OCI-LY7 (cell line): ENCODE data around the gene ATAD3A. TPM values are rescaled to one million over a fixed set of nuclear protein-coding genes. Genes with fewer than 3 reads are reported as not detected.

Source experiments
- BruUV-seq: library from RNA; stranded (reverse); fragments of 400-500 nt; replicated peaks from 2 replicates; lab custom pipeline; 2021; lab: Mats Ljungman, UMichigan
- CTCF ChIA-PET: fragments of 300-600 bp; sonication (Branson Sonifier 250); formaldehyde crosslinking; loops from one replicate; lab custom pipeline; 2022; ENCODE audit warnings: antibody characterized with exemption; ENCODE audit not compliant: unreplicated experiment; lab: Charles Lee
- POLR2A ChIA-PET: fragments of 300-600 bp; sonication (Branson Sonifier 250); formaldehyde crosslinking; loops from one replicate; lab custom pipeline; 2022; ENCODE audit warnings: antibody characterized with exemption; lab: Charles Lee
- DNase-seq: peaks from one replicate; pipeline ENCODE4 v3.0.0-alpha.2; 2015; ENCODE audit warnings: low spot score
- H2AFZ ChIP-seq: fragments of 200-600 bp; sonication (generic), shearing (Covaris generic); 2 replicates; pipeline ENCODE4 v1.6.1; 2014; ENCODE audit warnings: mild to moderate bottlenecking, antibody characterized with exemption, low read length, moderate library complexity
- H3K27ac ChIP-seq: fragments of 200-600 bp; sonication (generic); 2 replicates; pipeline ENCODE4 v1.5.1; 2014; ENCODE audit warnings: mixed run types, low read depth, mild to moderate bottlenecking, moderate library complexity, low read length, inconsistent platforms; ENCODE audit not compliant: poor library complexity, severe bottlenecking
- H3K36me3 ChIP-seq: fragments of 200-600 bp; sonication (generic); 2 replicates; pipeline ENCODE4 v1.6.1; 2014; ENCODE audit warnings: mild to moderate bottlenecking, antibody characterized with exemption, low read length, moderate library complexity, mixed read lengths; ENCODE audit not compliant: insufficient read depth
- H3K4me1 ChIP-seq: fragments of 200-600 bp; sonication (generic); 2 replicates; pipeline ENCODE4 v1.5.1; 2014; ENCODE audit warnings: mild to moderate bottlenecking, low read length; ENCODE audit not compliant: insufficient read depth, poor library complexity, severe bottlenecking
- H3K4me2 ChIP-seq: fragments of 200-600 bp; sonication (generic); 2 replicates; pipeline ENCODE4 v1.6.1; 2014; ENCODE audit warnings: mild to moderate bottlenecking, low read length
- H3K4me3 ChIP-seq: fragments of 200-600 bp; sonication (generic); 2 replicates; pipeline ENCODE4 v1.5.1; 2014; ENCODE audit warnings: mild to moderate bottlenecking, low read depth, low read length; ENCODE audit not compliant: poor library complexity, severe bottlenecking
- H3K79me2 ChIP-seq: fragments of 200-600 bp; sonication (generic); 2 replicates; pipeline ENCODE4 v1.6.1; 2016; ENCODE audit warnings: low read depth, mild to moderate bottlenecking, low read length, moderate library complexity, mixed read lengths; ENCODE audit not compliant: insufficient read depth
- H3K9me2 ChIP-seq: fragments of 200-600 bp; sonication (generic); 2 replicates; pipeline ENCODE4 v1.6.1; 2016; ENCODE audit warnings: mild to moderate bottlenecking, low read length, mixed read lengths; ENCODE audit not compliant: insufficient read depth
- H3K9me3 ChIP-seq: fragments of 200-600 bp; sonication (generic); 2 replicates; pipeline ENCODE4 v1.6.1; 2014; ENCODE audit warnings: mild to moderate bottlenecking, mixed run types, low read length, mixed read lengths
- H4K20me1 ChIP-seq: fragments of 200-600 bp; sonication (generic); 2 replicates; pipeline ENCODE4 v1.6.1; 2014; ENCODE audit warnings: mild to moderate bottlenecking, antibody characterized with exemption, low read length, moderate library complexity, mixed read lengths; ENCODE audit not compliant: insufficient read depth
- CTCF ChIP-seq: fragments of 200-600 bp; sonication (generic); conservative IDR thresholded peaks from 2 replicates; pipeline ENCODE4 v1.5.1; 2014; ENCODE audit warnings: mild to moderate bottlenecking, antibody characterized with exemption, low read length, moderate library complexity, mixed read lengths
- EZH2phosphoT487 ChIP-seq: fragments of 200-600 bp; sonication (generic); IDR thresholded peaks from 2 replicates; pipeline ENCODE4 v1.6.1; 2018; ENCODE audit warnings: low read depth, borderline replicate concordance, mild to moderate bottlenecking, mixed run types, antibody characterized with exemption, low read length, moderate library complexity, mixed read lengths
- intact Hi-C: fragments of 100-400 bp; cut with micrococcal nuclease; formaldehyde crosslinking; loops from one replicate; pipeline ENCODE4 v1.10.0; 2022; ENCODE audit not compliant: unreplicated experiment
- total RNA-seq, 2 experiments: library from RNA; depleted of rRNA in 1 of 2; stranded (reverse); fragments of >200 nt in 1 of 2; shearing (Covaris generic) in 1 of 2; gene quantifications; 2 replicates each; pipeline ENCODE4 v1.2.3, GENCODE V29; 2014 to 2022

Gene ATAD3A
- total RNA-seq, 2 experiments from 2014 or later, result 81.9 to 88.6 TPM

GRCh38 chr1:1551524-1552262, 39.7 kb downstream of the ATAD3A start:
- no peak overlapping the region for H3K4me3 ChIP-seq
- H3K27ac ChIP-seq, result no peak overlapping the region
- no peak for TF ChIP-seq EZH2phosphoT487
- no peak for TF ChIP-seq CTCF
- peaks cover 5% of the 10 kb centered on the region for H3K4me1 ChIP-seq
- H4K20me1 ChIP-seq, result no peaks in the 10 kb centered on the region
- no peaks in the 10 kb centered on the region for H3K9me2 ChIP-seq
- ChIA-PET POLR2A (no interaction called here), CTCF (no interaction called here)
- no peaks in the 10 kb centered on the region for H3K9me3 ChIP-seq
- no peak for DNase-seq
- peaks cover 25% of the 10 kb centered on the region; the same call in 1 of the 2 replicates for H3K36me3 ChIP-seq
- BruUV-seq, result no TSS peak
- intact Hi-C loops, result no loop called here
- no peaks in the 10 kb centered on the region; the same call in 1 of the 2 replicates for H3K79me2 ChIP-seq
- H2AFZ ChIP-seq, result no peak overlapping the region
- no peak overlapping the region for H3K4me2 ChIP-seq

GRCh38 chr1:1552263-1552639, 40.3 kb downstream of the ATAD3A start:
- H3K79me2 ChIP-seq, result no peaks in the 10 kb centered on the region; the same call in 1 of the 2 replicates
- ChIA-PET CTCF (no interaction called here), POLR2A (no interaction called here)
- no peak overlapping the region for H3K4me3 ChIP-seq
- DNase-seq, result no peak
- no peaks in the 10 kb centered on the region for H3K9me3 ChIP-seq
- intact Hi-C loops, result no loop called here
- no peak overlapping the region for H3K27ac ChIP-seq
- TF ChIP-seq EZH2phosphoT487, result no peak
- no peak for TF ChIP-seq CTCF
- H3K4me1 ChIP-seq, result peaks cover 11% of the 10 kb centered on the region
- peaks cover 25% of the 10 kb centered on the region; the same call in 1 of the 2 replicates for H3K36me3 ChIP-seq
- no peaks in the 10 kb centered on the region for H3K9me2 ChIP-seq
- BruUV-seq, result no TSS peak
- no peak overlapping the region for H2AFZ ChIP-seq
- H4K20me1 ChIP-seq, result no peaks in the 10 kb centered on the region
- H3K4me2 ChIP-seq, result no peak overlapping the region

GRCh38 chr1:1553821-1554494, 42.0 kb downstream of the ATAD3A start:
- no peaks in the 10 kb centered on the region for H3K9me2 ChIP-seq
- no peak overlapping the region for H3K4me2 ChIP-seq
- H3K27ac ChIP-seq, result no peak overlapping the region
- peaks cover 14% of the 10 kb centered on the region; the same call in 1 of the 2 replicates for H3K36me3 ChIP-seq
- H3K9me3 ChIP-seq, result no peaks in the 10 kb centered on the region
- POLR2A ChIA-PET, result no interaction called here
- no peaks in the 10 kb centered on the region; the same call in 1 of the 2 replicates for H3K79me2 ChIP-seq
- H3K4me1 ChIP-seq, result peaks cover 28% of the 10 kb centered on the region
- H3K4me3 ChIP-seq, result no peak overlapping the region
- TF ChIP-seq EZH2phosphoT487 (no peak), CTCF (no peak)
- no peak for DNase-seq
- CTCF ChIA-PET, result no interaction called here
- H2AFZ ChIP-seq, result no peak overlapping the region
- no TSS peak for BruUV-seq
- H4K20me1 ChIP-seq, result no peaks in the 10 kb centered on the region
- intact Hi-C loops, result no loop called here
